Endothelial cell of umbilical vein (primary cell): ENCODE data around the gene FRS3. TPM values are rescaled to one million over a fixed set of nuclear protein-coding genes. Genes with fewer than 3 reads are reported as not detected.

Experiments
- BruUV-seq: library from RNA; stranded (reverse); fragments of 400-500 nt; replicated peaks from 2 replicates; lab custom pipeline; 2021; lab: Mats Ljungman, UMichigan
- CTCF ChIA-PET: fragments of 300-600, 350-600 bp; sonication (Branson Sonifier 250); formaldehyde crosslinking; loops from one replicate; lab custom pipeline; 2021; ENCODE audit warnings: antibody characterized with exemption, inconsistent platforms; lab: Charles Lee
- POLR2A ChIA-PET: fragments of 300-600, 350-600 bp; sonication (Branson Sonifier 250); formaldehyde crosslinking; loops from one replicate; lab custom pipeline; 2021; ENCODE audit warnings: antibody characterized with exemption, inconsistent platforms; lab: Charles Lee
- DNase-seq: peaks from one replicate; pipeline ENCODE4 v3.0.0-alpha.2; 2011; ENCODE audit warnings: low read depth, low spot score
- FAIRE-seq: peaks from 2 replicates; lab custom pipeline; 2011; peaks lifted over from hg19 to GRCh38; lab: Jason Lieb, UNC
- H2AFZ ChIP-seq: 2 replicates; pipeline ENCODE4 v1.6.0; 2012; ENCODE audit warnings: low read depth, low read length, control low read depth, inconsistent platforms
- H3K27ac ChIP-seq: 2 replicates; pipeline ENCODE4 v1.5.1; 2011; ENCODE audit warnings: low read depth, mild to moderate bottlenecking, control low read depth, low read length, moderate library complexity; ENCODE audit not compliant: insufficient read depth
- H3K27me3 ChIP-seq, 2 experiments: 2 replicates each; pipeline versions ENCODE4 v1.6.0 to v1.6.1; 2011; ENCODE audit warnings: low read length in 2 of 2, mixed read lengths in 1 of 2; ENCODE audit not compliant: control insufficient read depth in 2 of 2, insufficient read depth in 2 of 2
- H3K36me3 ChIP-seq, 2 experiments: 2 replicates in 1 of 2; 3 replicates in 1 of 2; pipeline ENCODE4 v1.5.1; 2011; ENCODE audit warnings: low read length in 2 of 2, mild to moderate bottlenecking in 1 of 2, moderate library complexity in 1 of 2; ENCODE audit not compliant: control insufficient read depth in 2 of 2, insufficient read depth in 2 of 2; ENCODE audit errors: extremely low read depth in 1 of 2
- H3K4me1 ChIP-seq: 3 replicates; pipeline ENCODE4 v1.5.1; 2011; ENCODE audit warnings: mild to moderate bottlenecking, low read length; ENCODE audit not compliant: control insufficient read depth, insufficient read depth; ENCODE audit errors: extremely low read depth
- H3K4me2 ChIP-seq: 2 replicates; pipeline ENCODE4 v1.6.1; 2011; ENCODE audit warnings: low read length, control low read depth, mixed read lengths; ENCODE audit not compliant: insufficient read depth
- H3K4me3 ChIP-seq, 3 experiments: fragments of 200-600 bp in 1 of 3; sonication (generic), shearing (Covaris generic) in 1 of 3; replicated peaks in 1 of 3; 2 replicates each; pipeline ENCODE4 v1.5.1; 2011 to 2016; ENCODE audit warnings: control low read depth in 3 of 3, low read length in 3 of 3, mild to moderate bottlenecking in 2 of 3, inconsistent platforms in 1 of 3, low read depth in 1 of 3, moderate library complexity in 1 of 3; ENCODE audit not compliant: insufficient read depth in 1 of 3
- H3K79me2 ChIP-seq: 2 replicates; pipeline ENCODE4 v1.6.0; 2012; ENCODE audit warnings: low read length, inconsistent platforms; ENCODE audit not compliant: control insufficient read depth, insufficient read depth
- H3K9ac ChIP-seq: replicated peaks from 2 replicates; pipeline ENCODE3; 2011; ENCODE audit warnings: low read length, control low read depth; ENCODE audit not compliant: insufficient read depth; ENCODE audit errors: extremely low read depth
- H3K9me1 ChIP-seq: replicated peaks from 3 replicates; pipeline ENCODE4 v1.6.0; 2011; ENCODE audit warnings: mild to moderate bottlenecking, low read length; ENCODE audit not compliant: control insufficient read depth, insufficient read depth; ENCODE audit errors: extremely low read depth
- H3K9me3 ChIP-seq: replicated peaks from 2 replicates; pipeline ENCODE4 v1.5.1; 2012; ENCODE audit warnings: low read length, inconsistent platforms; ENCODE audit not compliant: control insufficient read depth, insufficient read depth
- H4K20me1 ChIP-seq: replicated peaks from 2 replicates; pipeline ENCODE3; 2011; ENCODE audit warnings: mild to moderate bottlenecking, low read length; ENCODE audit not compliant: control insufficient read depth, insufficient read depth; ENCODE audit errors: extremely low read depth
- EZH2 ChIP-seq: IDR thresholded peaks from 2 replicates; pipeline ENCODE4 v1.6.1; 2012; ENCODE audit warnings: borderline replicate concordance, low read depth, mild to moderate bottlenecking, moderate library complexity, low read length, inconsistent platforms; ENCODE audit not compliant: severe bottlenecking
- GATA2 ChIP-seq: IDR thresholded peaks from 2 replicates; pipeline ENCODE4 v1.7.0; 2011; ENCODE audit warnings: low read depth, mild to moderate bottlenecking, moderate library complexity, mixed read lengths, low read length; ENCODE audit not compliant: insufficient read length, insufficient read depth
- JUN ChIP-seq: IDR thresholded peaks from 2 replicates; pipeline ENCODE4 v1.6.1; 2011; ENCODE audit warnings: borderline replicate concordance, low read depth; ENCODE audit not compliant: insufficient read length, insufficient read depth
- MYC ChIP-seq: IDR thresholded peaks from one replicate; pipeline ENCODE4 v1.6.1; 2011; ENCODE audit warnings: mild to moderate bottlenecking, low read depth, low read length
- POLR2A ChIP-seq: IDR thresholded peaks from 2 replicates; pipeline ENCODE4 v1.6.1; 2012; ENCODE audit warnings: low read depth, mild to moderate bottlenecking, control low read depth, low read length
- dilution Hi-C: fragments of 300-500 bp; cut with MboI; formaldehyde crosslinking; loops from one replicate; pipeline ENCODE4 v1.15.0; 2019; ENCODE audit warnings: low sequenced_read_pairs; ENCODE audit not compliant: extremely low pct_ligation_motif_present
- intact Hi-C: fragments of 100-400 bp; cut with micrococcal nuclease; formaldehyde crosslinking; loops from one replicate; pipeline ENCODE4 v1.10.0; 2022
- polyA plus RNA-seq, 4 experiments: library from polyadenylated mRNA; depleted of rRNA in 3 of 4; stranded (reverse) in 3 of 4; unstranded in 1 of 4; fragments of >200 nt; gene quantifications; 2 replicates each; pipeline versions ENCODE4 v1.2.1 to v1.2.3, GENCODE V29; 2011 to 2012; ENCODE audit warnings: missing spikeins in 1 of 4
- total RNA-seq: library from RNA; stranded (reverse); gene quantifications from 2 replicates; pipeline ENCODE4 v1.2.3, GENCODE V29; 2021
- TF ChIP-seq, protein P1 (sequence below): IDR thresholded peaks from 2 replicates; pipeline ENCODE4 v1.6.1; 2011; ENCODE audit not compliant: insufficient read depth, insufficient read length

Gene FRS3
- total and polyA plus RNA-seq, 2 donors (not counting 3 experiments of a cell fraction or from before 2014, with no cell fraction given), result 5.2 to 5.3 TPM

- no peak overlapping the region for H3K27ac ChIP-seq
- intact Hi-C loops, result no loop called here
- no peaks in the 10 kb centered on the region for H3K9me1 ChIP-seq
- H4K20me1 ChIP-seq, result no peaks in the 10 kb centered on the region
- dilution Hi-C loops, result no loop called here
- no TSS peak for BruUV-seq
- no peaks in the 10 kb centered on the region for H3K27me3 ChIP-seq
- H3K4me2 ChIP-seq, result no peak overlapping the region
- H3K9ac ChIP-seq, result no peak overlapping the region
- H3K4me1 ChIP-seq, result peaks cover 4% of the 10 kb centered on the region
- POLR2A ChIA-PET, result no interaction called here
- no peak for TF ChIP-seq POLR2A
- TF ChIP-seq GATA2, result no peak
- no peak for TF ChIP-seq MYC
- TF ChIP-seq, protein P1, sequence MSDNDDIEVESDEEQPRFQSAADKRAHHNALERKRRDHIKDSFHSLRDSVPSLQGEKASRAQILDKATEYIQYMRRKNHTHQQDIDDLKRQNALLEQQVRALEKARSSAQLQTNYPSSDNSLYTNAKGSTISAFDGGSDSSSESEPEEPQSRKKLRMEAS, result no peak
- no peak for TF ChIP-seq JUN
- no peak for TF ChIP-seq EZH2
- H3K9me3 ChIP-seq, result no peaks in the 10 kb centered on the region
- H3K4me3 ChIP-seq, result no peak overlapping the region
- H3K79me2 ChIP-seq, result no peaks in the 10 kb centered on the region
- DNase-seq (no peak), FAIRE-seq (no peak)
- peaks cover 0 to 11% of the 10 kb centered on the region in 2 experiments for H3K36me3 ChIP-seq
- H2AFZ ChIP-seq, result no peak overlapping the region
- CTCF ChIA-PET, result interaction anchor here (1.0 to 1.4 kb wide), 2 partner anchors 11 to 34 kb away, joined by 4 read pairs; partner anchors contain the start of gene FRS3
These were observed 11.0 kb downstream of the FRS3 start for GRCh38 chr6:41768545-41769308.
